Neural crest cell (in vitro differentiated cells): ENCODE data around the gene DBI. TPM values are rescaled to one million over a fixed set of nuclear protein-coding genes. Genes with fewer than 3 reads are reported as not detected.

Experiments
- DNase-seq: peaks from one replicate; pipeline ENCODE4 v3.0.0; 2021; ENCODE audit warnings: low read depth, mixed read lengths, low spot score
- H3K27ac Mint-ChIP-seq: one replicate; pipeline ENCODE4 v1.8.0; 2021; ENCODE audit warnings: mild to moderate bottlenecking, mixed read lengths; ENCODE audit not compliant: unreplicated experiment
- H3K27me3 Mint-ChIP-seq: 2 replicates; pipeline ENCODE4 v1.8.0; 2021; ENCODE audit warnings: low read depth, mild to moderate bottlenecking, mixed read lengths
- H3K36me3 Mint-ChIP-seq: 2 replicates; pipeline ENCODE4 v1.8.0; 2021; ENCODE audit warnings: low read depth, mild to moderate bottlenecking, mixed read lengths
- H3K4me1 Mint-ChIP-seq: 2 replicates; pipeline ENCODE4 v1.8.0; 2021; ENCODE audit warnings: mixed read lengths
- H3K4me3 Mint-ChIP-seq: one replicate; pipeline ENCODE4 v1.8.0; 2021; ENCODE audit warnings: mild to moderate bottlenecking, mixed read lengths
- H3K9me3 Mint-ChIP-seq: 2 replicates; pipeline ENCODE4 v1.8.0; 2021; ENCODE audit warnings: mixed read lengths
- total RNA-seq: library from RNA; stranded (reverse); gene quantifications from 2 replicates; pipeline ENCODE4 v1.2.1, GENCODE V29; 2021
- TF ChIP-seq, protein P1 (sequence below): fragments of 200-600 bp; sonication (generic); conservative IDR thresholded peaks from 2 replicates; pipeline ENCODE4 v1.5.0; 2021; ENCODE audit warnings: antibody characterized with exemption, mild to moderate bottlenecking

The DBI gene
- total RNA-seq, 1 donor from 2014 or later, result 222 TPM

DNA sequence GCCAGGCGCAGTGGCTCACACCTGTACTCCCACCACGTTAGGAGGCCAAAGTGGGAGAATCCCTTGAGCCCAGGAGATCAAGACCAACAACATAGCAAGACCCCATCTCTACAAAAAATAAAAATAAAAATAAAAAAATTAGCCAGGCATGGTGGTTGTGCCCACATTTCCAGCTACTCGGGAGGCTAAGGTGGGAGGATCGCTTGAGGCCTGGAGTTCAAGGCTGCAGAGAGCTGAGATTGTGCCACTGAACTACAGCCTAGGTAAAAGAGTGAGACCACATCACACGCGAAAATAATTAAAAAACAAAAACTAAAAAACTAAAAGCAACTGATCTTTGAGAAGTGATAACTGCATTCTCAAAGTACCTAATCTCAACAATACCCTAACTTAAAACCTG is 2.0 kb upstream of the DBI start:
- TF ChIP-seq, protein P1, sequence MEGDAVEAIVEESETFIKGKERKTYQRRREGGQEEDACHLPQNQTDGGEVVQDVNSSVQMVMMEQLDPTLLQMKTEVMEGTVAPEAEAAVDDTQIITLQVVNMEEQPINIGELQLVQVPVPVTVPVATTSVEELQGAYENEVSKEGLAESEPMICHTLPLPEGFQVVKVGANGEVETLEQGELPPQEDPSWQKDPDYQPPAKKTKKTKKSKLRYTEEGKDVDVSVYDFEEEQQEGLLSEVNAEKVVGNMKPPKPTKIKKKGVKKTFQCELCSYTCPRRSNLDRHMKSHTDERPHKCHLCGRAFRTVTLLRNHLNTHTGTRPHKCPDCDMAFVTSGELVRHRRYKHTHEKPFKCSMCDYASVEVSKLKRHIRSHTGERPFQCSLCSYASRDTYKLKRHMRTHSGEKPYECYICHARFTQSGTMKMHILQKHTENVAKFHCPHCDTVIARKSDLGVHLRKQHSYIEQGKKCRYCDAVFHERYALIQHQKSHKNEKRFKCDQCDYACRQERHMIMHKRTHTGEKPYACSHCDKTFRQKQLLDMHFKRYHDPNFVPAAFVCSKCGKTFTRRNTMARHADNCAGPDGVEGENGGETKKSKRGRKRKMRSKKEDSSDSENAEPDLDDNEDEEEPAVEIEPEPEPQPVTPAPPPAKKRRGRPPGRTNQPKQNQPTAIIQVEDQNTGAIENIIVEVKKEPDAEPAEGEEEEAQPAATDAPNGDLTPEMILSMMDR, result no peak
- Mint-ChIP-seq H3K4me3 (peak overlapping the region; percentile 58), H3K4me1 (peaks cover 46% of the 10 kb centered on the region), H3K27ac (no peak overlapping the region), H3K9me3 (no peaks in the 10 kb centered on the region), H3K36me3 (peaks cover 9% of the 10 kb centered on the region), H3K27me3 (no peaks in the 10 kb centered on the region)
- no peak for DNase-seq

DNA sequence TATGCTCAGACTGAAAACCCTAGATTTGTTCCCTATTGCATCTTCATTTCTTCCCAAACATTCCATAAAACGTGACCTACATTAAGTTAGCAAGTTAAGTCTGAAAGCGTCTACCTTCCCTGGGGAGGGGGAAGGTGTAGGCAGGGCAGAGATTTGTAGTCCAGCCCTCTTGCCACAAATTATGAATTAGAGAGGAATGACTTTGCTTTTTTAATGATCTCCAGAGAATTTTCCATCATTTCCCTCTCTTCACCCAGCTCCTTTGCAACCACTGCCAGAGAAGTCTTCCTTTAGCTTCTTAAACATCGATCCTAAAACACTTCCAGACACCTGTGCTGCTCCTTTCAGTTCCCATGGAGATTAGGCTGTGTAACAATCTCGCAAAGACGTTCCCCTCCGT is 1.3 kb upstream of the DBI start:
- Mint-ChIP-seq H3K27me3 (no peaks in the 10 kb centered on the region), H3K4me3 (peak overlapping the region; percentile 100), H3K4me1 (peaks cover 52% of the 10 kb centered on the region), H3K9me3 (no peaks in the 10 kb centered on the region), H3K27ac (no peak overlapping the region), H3K36me3 (peaks cover 13% of the 10 kb centered on the region)
- TF ChIP-seq, protein P1, result no peak
- no peak for DNase-seq

DNA sequence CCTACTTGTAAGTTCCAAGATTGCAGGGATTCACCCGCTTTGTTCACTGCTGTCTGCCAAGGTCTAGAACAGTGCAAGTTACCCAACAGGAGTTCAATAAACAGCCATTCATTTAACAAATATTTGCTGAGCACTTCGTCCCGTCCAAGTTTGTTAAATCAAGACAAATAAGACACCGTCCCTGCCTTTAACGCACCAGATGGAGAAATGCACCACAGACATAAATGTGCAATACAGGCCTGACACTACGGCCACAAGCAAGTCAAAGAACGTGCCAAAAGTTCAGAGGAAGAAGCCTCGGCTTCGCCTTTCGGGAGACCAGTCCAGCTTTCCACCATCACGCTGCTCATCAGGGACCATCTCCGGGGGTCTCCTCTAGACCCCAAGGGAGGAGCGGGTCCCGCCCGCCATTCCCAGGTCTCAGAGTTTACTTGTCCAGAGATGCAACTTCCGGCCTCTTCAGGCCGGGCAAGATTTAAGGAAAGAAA is 572 bp upstream of the DBI start:
- TF ChIP-seq, protein P1, result no peak
- peak overlapping the region; percentile 100 for H3K4me3 Mint-ChIP-seq
- H3K27me3 Mint-ChIP-seq, result no peaks in the 10 kb centered on the region
- H3K36me3 Mint-ChIP-seq, result peaks cover 20% of the 10 kb centered on the region
- no peaks in the 10 kb centered on the region for H3K9me3 Mint-ChIP-seq
- peak overlapping the region; percentile 95 for H3K27ac Mint-ChIP-seq
- DNase-seq, result no peak
- peaks cover 60% of the 10 kb centered on the region for H3K4me1 Mint-ChIP-seq

DNA sequence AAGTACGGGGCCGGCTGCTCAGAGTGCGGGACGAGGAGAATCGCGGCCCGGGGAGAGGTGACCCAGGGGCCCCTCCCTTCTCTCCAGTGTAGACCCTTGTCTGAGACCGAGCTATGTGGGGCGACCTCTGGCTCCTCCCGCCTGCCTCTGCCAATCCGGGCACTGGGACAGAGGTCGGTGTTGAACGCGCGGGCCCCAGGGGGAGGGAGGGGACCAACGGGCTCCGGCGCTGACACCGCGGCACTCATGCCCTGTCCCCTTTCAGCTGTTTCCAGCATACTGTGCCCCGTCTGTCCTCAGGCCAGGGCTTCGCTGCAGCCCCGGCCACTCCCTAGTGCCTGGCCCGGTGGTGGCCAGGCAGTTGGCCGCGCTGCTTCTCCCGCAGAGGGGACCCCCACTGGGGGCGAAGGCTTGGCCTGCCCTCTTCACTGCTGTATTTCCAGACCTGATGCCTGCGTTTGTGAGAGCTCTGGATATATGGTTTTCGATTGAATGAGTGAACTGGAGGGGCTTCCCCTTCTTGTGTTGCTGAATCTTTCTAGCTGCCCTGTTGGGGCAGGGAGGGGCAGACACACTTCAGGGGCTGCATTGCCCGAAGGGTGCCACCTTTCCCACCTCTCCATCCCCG is 809 bp downstream of the DBI start:
- peaks cover 32% of the 10 kb centered on the region for H3K36me3 Mint-ChIP-seq
- H3K4me3 Mint-ChIP-seq, result peak overlapping the region; percentile 100
- TF ChIP-seq, protein P1, result no peak
- DNase-seq, result peak; percentile 65
- no peaks in the 10 kb centered on the region for H3K27me3 Mint-ChIP-seq
- peaks cover 3% of the 10 kb centered on the region for H3K9me3 Mint-ChIP-seq
- H3K4me1 Mint-ChIP-seq, result peaks cover 58% of the 10 kb centered on the region
- peak overlapping the region; percentile 95 for H3K27ac Mint-ChIP-seq

DNA sequence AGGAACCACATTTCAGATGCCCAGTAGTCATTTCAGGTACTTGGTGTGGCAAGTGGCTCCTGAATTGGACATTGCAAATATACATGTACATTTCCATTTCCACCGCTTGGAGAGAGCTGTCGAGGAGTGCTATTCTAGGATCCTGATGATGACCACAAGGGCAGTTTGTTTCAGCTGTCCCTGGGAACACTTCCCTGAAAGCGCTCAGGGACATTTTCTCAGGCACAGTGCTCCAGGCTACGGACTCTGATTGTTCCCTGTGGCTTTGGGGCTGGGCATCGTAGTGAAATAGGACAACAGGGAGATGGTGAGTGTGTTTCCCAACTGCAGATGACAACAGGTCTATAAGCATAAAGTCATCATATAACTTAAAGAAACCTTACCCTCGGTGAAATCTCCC is 3.1 kb downstream of the DBI start:
- DNase-seq, result no peak
- H3K36me3 Mint-ChIP-seq, result peaks cover 54% of the 10 kb centered on the region
- H3K9me3 Mint-ChIP-seq, result peaks cover 3% of the 10 kb centered on the region
- peak overlapping the region; percentile 71 for H3K4me3 Mint-ChIP-seq
- H3K27ac Mint-ChIP-seq, result no peak overlapping the region
- TF ChIP-seq, protein P1, result no peak
- H3K4me1 Mint-ChIP-seq, result peaks cover 56% of the 10 kb centered on the region
- H3K27me3 Mint-ChIP-seq, result no peaks in the 10 kb centered on the region
